Measurements from ENCODE around the gene DHX38.

Gene DHX38

DNA sequence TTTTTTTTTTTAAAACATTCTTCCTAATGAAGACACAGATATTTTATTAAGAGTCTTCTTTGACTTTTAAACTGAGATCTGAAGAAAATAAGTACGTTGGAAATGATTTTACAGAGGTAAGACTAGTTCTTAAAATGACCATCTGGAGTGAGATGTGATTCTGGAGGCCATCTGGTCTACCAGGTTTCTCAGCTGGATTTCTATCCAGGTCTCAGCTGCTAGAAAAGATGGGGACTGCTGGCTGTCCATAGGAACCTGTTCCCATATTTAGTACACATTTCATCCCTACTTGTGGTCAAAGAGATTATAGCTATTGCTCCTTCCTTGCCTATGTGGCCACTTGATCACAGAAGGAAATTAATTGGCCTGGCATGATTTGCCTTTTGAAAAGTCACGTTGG lies 66.2 kb downstream of the DHX38 start:
- TF ChIP-seq TAF1 (IDR thresholded peaks at IDR 0.05; ENCODE audit: borderline replicate concordance, insufficient read depth, low read length) (no peak), SIN3A (IDR thresholded peaks at IDR 0.05; ENCODE audit: borderline replicate concordance, insufficient read depth, low read length) (no peak), POLR2AphosphoS5 (IDR thresholded peaks at IDR 0.05; ENCODE audit: low read depth, low read length) (no peak), FOXP2 (optimal IDR thresholded peaks at IDR 0.05; ENCODE audit: borderline replicate concordance, extremely low read depth, extremely low read length, insufficient read depth) (no peak)
- TF ChIP-seq, protein P1, sequence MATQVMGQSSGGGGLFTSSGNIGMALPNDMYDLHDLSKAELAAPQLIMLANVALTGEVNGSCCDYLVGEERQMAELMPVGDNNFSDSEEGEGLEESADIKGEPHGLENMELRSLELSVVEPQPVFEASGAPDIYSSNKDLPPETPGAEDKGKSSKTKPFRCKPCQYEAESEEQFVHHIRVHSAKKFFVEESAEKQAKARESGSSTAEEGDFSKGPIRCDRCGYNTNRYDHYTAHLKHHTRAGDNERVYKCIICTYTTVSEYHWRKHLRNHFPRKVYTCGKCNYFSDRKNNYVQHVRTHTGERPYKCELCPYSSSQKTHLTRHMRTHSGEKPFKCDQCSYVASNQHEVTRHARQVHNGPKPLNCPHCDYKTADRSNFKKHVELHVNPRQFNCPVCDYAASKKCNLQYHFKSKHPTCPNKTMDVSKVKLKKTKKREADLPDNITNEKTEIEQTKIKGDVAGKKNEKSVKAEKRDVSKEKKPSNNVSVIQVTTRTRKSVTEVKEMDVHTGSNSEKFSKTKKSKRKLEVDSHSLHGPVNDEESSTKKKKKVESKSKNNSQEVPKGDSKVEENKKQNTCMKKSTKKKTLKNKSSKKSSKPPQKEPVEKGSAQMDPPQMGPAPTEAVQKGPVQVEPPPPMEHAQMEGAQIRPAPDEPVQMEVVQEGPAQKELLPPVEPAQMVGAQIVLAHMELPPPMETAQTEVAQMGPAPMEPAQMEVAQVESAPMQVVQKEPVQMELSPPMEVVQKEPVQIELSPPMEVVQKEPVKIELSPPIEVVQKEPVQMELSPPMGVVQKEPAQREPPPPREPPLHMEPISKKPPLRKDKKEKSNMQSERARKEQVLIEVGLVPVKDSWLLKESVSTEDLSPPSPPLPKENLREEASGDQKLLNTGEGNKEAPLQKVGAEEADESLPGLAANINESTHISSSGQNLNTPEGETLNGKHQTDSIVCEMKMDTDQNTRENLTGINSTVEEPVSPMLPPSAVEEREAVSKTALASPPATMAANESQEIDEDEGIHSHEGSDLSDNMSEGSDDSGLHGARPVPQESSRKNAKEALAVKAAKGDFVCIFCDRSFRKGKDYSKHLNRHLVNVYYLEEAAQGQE (IDR thresholded peaks at IDR 0.05; ENCODE audit: insufficient read depth in 1 of 2, low read depth in 2 of 2, low read length in 2 of 2), result no peak

DNA sequence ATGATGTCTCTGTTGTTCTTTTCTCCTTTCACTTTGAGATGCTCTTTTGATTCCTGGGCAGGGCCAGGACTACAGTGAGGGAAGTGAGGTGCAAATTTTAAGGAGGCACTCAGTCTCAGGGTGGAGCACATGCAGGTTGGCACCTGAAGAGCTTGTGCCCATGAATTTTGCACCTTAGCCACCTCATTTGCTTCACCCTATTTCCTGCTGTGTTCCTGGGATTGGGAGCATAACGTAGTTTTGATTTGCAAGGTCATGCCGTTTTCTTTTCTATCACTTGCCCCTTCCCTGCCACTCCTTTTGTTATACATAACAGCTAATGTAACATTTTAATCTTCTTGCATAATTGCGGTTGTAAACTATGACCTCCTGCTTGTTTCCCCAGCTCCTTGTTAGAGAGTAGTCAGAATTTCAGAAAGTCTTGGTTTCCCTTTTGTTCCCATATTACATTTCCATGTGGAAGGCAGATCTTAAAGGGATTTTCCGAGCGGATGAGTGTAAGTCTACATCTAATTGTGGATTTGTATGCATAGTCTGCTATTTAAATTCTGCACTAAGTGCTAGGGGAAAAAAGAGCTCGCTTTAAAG lies 68.6 kb downstream of the DHX38 start:
- TF ChIP-seq POLR2AphosphoS5 (IDR thresholded peaks at IDR 0.05; ENCODE audit: low read depth, low read length), result no peak

Data from PFSK-1 (cell line).